Ectodermal cell (in vitro differentiated cells): ENCODE results near the gene PPARD.

Experiments used
- H3K27ac ChIP-seq: 2 replicates; pipeline ENCODE4 v1.7.0; 2013; ENCODE audit warnings: mild to moderate bottlenecking, low read depth, low read length; ENCODE audit not compliant: insufficient read depth, poor library complexity, severe bottlenecking
- H3K27me3 ChIP-seq: 2 replicates; pipeline ENCODE4 v1.7.0; 2013; ENCODE audit warnings: mild to moderate bottlenecking, low read length; ENCODE audit not compliant: insufficient read depth, control insufficient read depth, poor library complexity, severe bottlenecking
- H3K36me3 ChIP-seq: one replicate; pipeline ENCODE4 v1.7.0; 2013; ENCODE audit warnings: low read length; ENCODE audit not compliant: control insufficient read depth, insufficient read depth
- H3K4me1 ChIP-seq: one replicate; pipeline ENCODE4 v1.7.0; 2013; ENCODE audit warnings: low read length; ENCODE audit not compliant: control insufficient read depth, insufficient read depth
- H3K4me3 ChIP-seq: 2 replicates; pipeline ENCODE4 v1.7.0; 2013; ENCODE audit warnings: low read depth, low read length, control low read depth; ENCODE audit not compliant: insufficient read depth
- H3K9me3 ChIP-seq: 2 replicates; pipeline ENCODE4 v1.7.0; 2013; ENCODE audit warnings: mild to moderate bottlenecking, low read length, moderate library complexity; ENCODE audit not compliant: control insufficient read depth
- WGBS, 2 experiments: methylation state at CpG; one replicate each; pipeline ENCODE4 v1.1.7; 2013; ENCODE audit warnings: missing lambda C conversion rate in 2 of 2; 5-methylcytosine and 5-hydroxymethylcytosine counted together

The PPARD gene

DNA sequence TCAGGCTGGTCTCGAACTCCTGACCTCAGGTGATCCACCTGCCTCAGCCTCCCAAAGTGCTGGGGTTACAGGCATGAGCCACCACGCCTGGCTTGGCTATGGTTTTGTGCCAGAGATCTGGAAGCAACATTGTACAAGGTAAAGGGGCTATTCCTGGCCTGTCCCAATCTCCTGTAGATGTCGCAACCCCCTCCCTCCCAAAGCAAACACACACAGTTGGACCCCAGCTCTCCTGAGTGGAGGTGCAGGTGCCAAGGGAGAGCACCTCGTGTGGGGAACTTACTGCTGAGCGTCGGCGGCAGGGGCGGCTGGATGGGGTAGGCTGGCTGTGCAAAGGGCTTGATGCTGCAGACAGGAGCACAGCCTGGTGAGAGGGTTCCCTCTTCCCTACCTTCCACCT, 134.7 kb downstream of the PPARD start:
- WGBS, 2 experiments: 84 to 90% methylated on average over 8 of the region's 8 CpGs

More for the DNA sequence above, 134.7 kb downstream of the PPARD start:
- Histone ChIP-seq H3K36me3 (no peaks in the 10 kb centered on the region), H3K4me1 (no peaks in the 10 kb centered on the region), H3K27ac (no peak overlapping the region), H3K4me3 (no peak overlapping the region), H3K27me3 (no peaks in the 10 kb centered on the region), H3K9me3 (no peaks in the 10 kb centered on the region)
